Choroid plexus epithelial cell (primary cell): ENCODE measurements around the gene CCDC188.

ENCODE experiments used
- DNase-seq: peaks from one replicate; pipeline ENCODE4 v3.0.0-alpha.2; 2010; ENCODE audit warnings: low read depth
- H3K4me3 ChIP-seq: 2 replicates; pipeline ENCODE4 v1.5.1; 2011; ENCODE audit warnings: low read depth, mild to moderate bottlenecking, control low read depth, low read length, moderate library complexity
- TF ChIP-seq, protein P1 (sequence below): conservative IDR thresholded peaks from 2 replicates; pipeline ENCODE4 v1.5.1; 2011; ENCODE audit warnings: low read depth, mild to moderate bottlenecking, control low read depth, inconsistent platforms, low read length, moderate library complexity

Gene CCDC188

GRCh38 chr22:20111689-20112622, 38.9 kb downstream of the CCDC188 start:
- H3K4me3 ChIP-seq, result no peak overlapping the region
- no peak for DNase-seq
- TF ChIP-seq, protein P1, sequence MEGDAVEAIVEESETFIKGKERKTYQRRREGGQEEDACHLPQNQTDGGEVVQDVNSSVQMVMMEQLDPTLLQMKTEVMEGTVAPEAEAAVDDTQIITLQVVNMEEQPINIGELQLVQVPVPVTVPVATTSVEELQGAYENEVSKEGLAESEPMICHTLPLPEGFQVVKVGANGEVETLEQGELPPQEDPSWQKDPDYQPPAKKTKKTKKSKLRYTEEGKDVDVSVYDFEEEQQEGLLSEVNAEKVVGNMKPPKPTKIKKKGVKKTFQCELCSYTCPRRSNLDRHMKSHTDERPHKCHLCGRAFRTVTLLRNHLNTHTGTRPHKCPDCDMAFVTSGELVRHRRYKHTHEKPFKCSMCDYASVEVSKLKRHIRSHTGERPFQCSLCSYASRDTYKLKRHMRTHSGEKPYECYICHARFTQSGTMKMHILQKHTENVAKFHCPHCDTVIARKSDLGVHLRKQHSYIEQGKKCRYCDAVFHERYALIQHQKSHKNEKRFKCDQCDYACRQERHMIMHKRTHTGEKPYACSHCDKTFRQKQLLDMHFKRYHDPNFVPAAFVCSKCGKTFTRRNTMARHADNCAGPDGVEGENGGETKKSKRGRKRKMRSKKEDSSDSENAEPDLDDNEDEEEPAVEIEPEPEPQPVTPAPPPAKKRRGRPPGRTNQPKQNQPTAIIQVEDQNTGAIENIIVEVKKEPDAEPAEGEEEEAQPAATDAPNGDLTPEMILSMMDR, result no peak

GRCh38 chr22:20111045-20111688, 39.7 kb downstream of the CCDC188 start:
- peak; percentile 33 for DNase-seq
- no peak overlapping the region for H3K4me3 ChIP-seq

GRCh38 chr22:20110359-20110985, 40.4 kb downstream of the CCDC188 start:
- TF ChIP-seq, protein P1, result no peak
- H3K4me3 ChIP-seq, result no peak overlapping the region
- no peak for DNase-seq

More at GRCh38 chr22:20111045-20111688, 39.7 kb downstream of the CCDC188 start:
- TF ChIP-seq, protein P1, result peak; percentile 56

- H3K4me3 ChIP-seq, result no peak overlapping the region
- TF ChIP-seq, protein P1, result no peak
- no peak for DNase-seq
Observed at GRCh38 chr22:20109411-20110358, 41.2 kb downstream of the CCDC188 start.

DNA sequence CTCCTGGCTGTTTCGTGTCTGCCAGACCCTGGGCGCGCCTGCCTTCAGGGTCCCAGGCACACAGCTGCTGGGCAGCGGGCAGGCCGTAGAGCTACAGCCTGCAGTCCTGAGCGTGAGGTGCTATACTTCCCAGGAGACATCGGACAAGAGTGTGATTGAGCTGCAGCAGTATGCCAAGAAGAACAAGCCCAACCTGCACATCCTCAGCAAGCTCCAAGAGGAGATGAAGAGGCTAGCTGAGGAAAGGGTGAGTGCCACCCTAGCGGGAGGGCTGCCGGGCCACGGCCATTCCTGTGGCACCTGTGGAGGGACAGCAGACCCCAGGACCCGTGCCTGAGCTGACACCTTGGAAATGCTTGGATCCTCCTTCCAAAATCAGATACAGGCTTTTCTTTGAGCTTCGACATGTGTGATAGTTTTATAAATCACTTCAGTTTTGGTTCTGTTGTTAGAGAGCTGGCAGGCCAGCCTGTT, 42.1 kb downstream of the CCDC188 start:
- DNase-seq, result no peak
- TF ChIP-seq, protein P1, result no peak
- no peak overlapping the region for H3K4me3 ChIP-seq
